Esophagus squamous epithelium (tissue), 5 donors: ENCODE data around the gene OR5T3. TPM values are rescaled to one million over a fixed set of nuclear protein-coding genes. Genes with fewer than 3 reads are reported as not detected.

ENCODE experiments used
- DNase-seq: peaks from one replicate; lab custom pipeline; 2025; lab: John Stamatoyannopoulos, UW
- H3K27ac ChIP-seq, 4 donors: fragments of 200-600 bp; sonication (generic); one replicate each; pipeline ENCODE4 v1.5.1; 2016 to 2019; ENCODE audit warnings: mild to moderate bottlenecking in 1 of 4
- H3K27me3 ChIP-seq, 4 donors: fragments of 200-600 bp; sonication (generic); 1 replicate in 3 of 4; 2 replicates in 1 of 4; pipeline versions ENCODE4 v1.5.1 to v1.6.0; 2017 to 2021; ENCODE audit warnings: antibody characterized with exemption in 1 of 4
- H3K36me3 ChIP-seq, 3 donors: fragments of 200-600 bp; sonication (generic); one replicate each; pipeline ENCODE4 v1.5.1; 2016 to 2019
- H3K4me1 ChIP-seq, 3 donors: fragments of 200-600 bp; sonication (generic); one replicate each; pipeline ENCODE4 v1.5.1; 2017 to 2019
- H3K4me3 ChIP-seq, 4 donors: fragments of 200-600 bp; sonication (generic); 1 replicate in 3 of 4; 2 replicates in 1 of 4; pipeline ENCODE4 v1.5.1; 2016 to 2019; ENCODE audit warnings: mild to moderate bottlenecking in 2 of 4, moderate library complexity in 1 of 4
- H3K9me3 ChIP-seq, 3 donors: fragments of 200-600 bp; sonication (generic); one replicate each; pipeline ENCODE4 v1.5.1; 2016 to 2019
- CTCF ChIP-seq, 6 experiments: fragments of 450-650 bp in 4 of 6; fragments of 200-600 bp in 2 of 6; sonication (generic) in 2 of 6; IDR thresholded peaks; one replicate each; pipeline ENCODE4 v1.5.1; 2016 to 2019; ENCODE audit warnings: antibody characterized with exemption in 6 of 6, mild to moderate bottlenecking in 4 of 6, moderate library complexity in 4 of 6
- POLR2A ChIP-seq, 4 donors: fragments of 450-650 bp; IDR thresholded peaks; one replicate each; pipeline ENCODE4 v1.6.1; 2017; ENCODE audit warnings: antibody characterized with exemption in 4 of 4, mild to moderate bottlenecking in 4 of 4, moderate library complexity in 3 of 4
- WGBS, 2 donors: methylation state at CpG; one replicate each; pipeline ENCODE4 v1.1.5; 2018; 5-methylcytosine and 5-hydroxymethylcytosine counted together
- intact Hi-C: fragments of 100-400 bp; cut with DNase I; formaldehyde crosslinking; loops from one replicate; pipeline ENCODE4 v1.15.0; 2022
- total RNA-seq, 4 donors: library from RNA; depleted of rRNA; stranded (reverse); fragments of >200 nt; gene quantifications; one replicate each; pipeline ENCODE4 v1.1.0, GENCODE V29; 2016
- donor health status: DM: yes; HTN: yes; CAD: no.

The OR5T3 gene
- total RNA-seq, 4 donors from 2014 or later, result not detected

GRCh38 chr11:56273854-56274253 lies 21.8 kb downstream of the OR5T3 start, which contains the start of gene OR5T1:
Gene OR5T1 (plus strand): TSS chr11:56274154. CDS start chr11:56275639, 1,485 bp downstream.
- intact Hi-C loops, result no loop called here
- TF ChIP-seq POLR2A (IDR thresholded peaks at IDR 0.05) (no peak), CTCF (IDR thresholded peaks at IDR 0.05) (no peak)
- Histone ChIP-seq H3K27me3 (no peaks in the 10 kb centered on the region), H3K9me3 (peaks cover 0 to 4% (median 0%) of the 10 kb centered on the region in 3 donors), H3K36me3 (no peaks in the 10 kb centered on the region), H3K27ac (no peak within 1 kb of the TSS), H3K4me1 (no peaks in the 10 kb centered on the region), H3K4me3 (no peak within 1 kb of the TSS)
- no peak for DNase-seq

GRCh38 chr11:56292154-56292553 lies 40.1 kb downstream of the OR5T3 start, which contains the start of gene OR8H1:
Gene OR8H1 (minus strand): TSS chr11:56292254. CDS start chr11:56291062, 1,192 bp downstream.
- Histone ChIP-seq H3K9me3 (no peaks in the 10 kb centered on the region), H3K36me3 (no peaks in the 10 kb centered on the region), H3K4me3 (no peak within 1 kb of the TSS), H3K27ac (no peak within 1 kb of the TSS), H3K4me1 (no peaks in the 10 kb centered on the region), H3K27me3 (no peaks in the 10 kb centered on the region)
- 40 to 45% methylated on average over 2 of the region's 2 CpGs for WGBS, 2 donors
- DNase-seq, result no peak
- TF ChIP-seq POLR2A (IDR thresholded peaks at IDR 0.05) (no peak), CTCF (IDR thresholded peaks at IDR 0.05) (no peak)
- intact Hi-C loops, result no loop called here

GRCh38 chr11:56296898-56297297 lies 44.8 kb downstream of the OR5T3 start:
- Histone ChIP-seq H3K27me3 (no peaks in the 10 kb centered on the region), H3K4me1 (no peaks in the 10 kb centered on the region), H3K36me3 (no peaks in the 10 kb centered on the region), H3K27ac (no peak overlapping the region), H3K4me3 (no peak overlapping the region), H3K9me3 (no peaks in the 10 kb centered on the region)
- 75 to 87% methylated on average over 4 of the region's 4 CpGs for WGBS, 2 donors
- intact Hi-C loops, result no loop called here
- TF ChIP-seq POLR2A (IDR thresholded peaks at IDR 0.05) (no peak), CTCF (IDR thresholded peaks at IDR 0.05) (no peak)
- no peak for DNase-seq

Other genes starting within 250 kb of the OR5T3 start
- gene OR5AS1, start 224.6 kb upstream of the OR5T3 start, total RNA-seq, result not detected
- not detected for gene OR8I2, start 158.9 kb upstream of the OR5T3 start, total RNA-seq
- not detected for gene OR8H2, start 148.6 kb upstream of the OR5T3 start, total RNA-seq
- not detected for gene OR8H3, start 129.9 kb upstream of the OR5T3 start, total RNA-seq
- not detected for gene OR8J3, start 112.1 kb upstream of the OR5T3 start, total RNA-seq
- not detected for gene OR8K5, start 91.9 kb upstream of the OR5T3 start, total RNA-seq
- not detected for gene OR5J2, start 75.6 kb upstream of the OR5T3 start, total RNA-seq
- gene OR5T2, start 18.0 kb upstream of the OR5T3 start, total RNA-seq, result not detected
- not detected for gene OR5T1, start 21.9 kb downstream of the OR5T3 start, total RNA-seq
- not detected for gene OR8H1, start 40.0 kb downstream of the OR5T3 start, total RNA-seq
- not detected for gene OR8K3, start 62.9 kb downstream of the OR5T3 start, total RNA-seq
- gene OR8K1, start 93.8 kb downstream of the OR5T3 start, total RNA-seq, result not detected
- not detected for gene OR8J1, start 102.0 kb downstream of the OR5T3 start, total RNA-seq
- not detected for gene OR8U1, start 123.4 kb downstream of the OR5T3 start, total RNA-seq
- not detected for gene OR5AL1, start 160.4 kb downstream of the OR5T3 start, total RNA-seq
- gene OR5M3, start 221.1 kb downstream of the OR5T3 start, total RNA-seq, result not detected
- not detected for gene OR5M8, start 239.1 kb downstream of the OR5T3 start, total RNA-seq